Thymus (tissue), 11 donors: ENCODE data around the gene TTC7B. TPM values are rescaled to one million over a fixed set of nuclear protein-coding genes. Genes with fewer than 3 reads are reported as not detected.

Experiments used
- DNase-seq, 9 donors: peaks; one replicate each; pipeline ENCODE4 v3.0.0-alpha.2; 2013; ENCODE audit warnings: low spot score in 9 of 9, low read depth in 6 of 9, missing footprints in 1 of 9
- H3K27ac ChIP-seq, 2 donors: one replicate each; pipeline ENCODE4 v1.5.1; 2013; ENCODE audit warnings: control low read depth in 1 of 2, low read depth in 1 of 2, low read length in 1 of 2, mild to moderate bottlenecking in 1 of 2, moderate library complexity in 1 of 2
- H3K27me3 ChIP-seq, 2 donors: one replicate each; pipeline ENCODE4 v1.5.1; 2013; ENCODE audit warnings: low read length in 1 of 2; ENCODE audit not compliant: control insufficient read depth in 2 of 2, insufficient read depth in 1 of 2
- H3K36me3 ChIP-seq, 2 donors: one replicate each; pipeline ENCODE4 v1.5.1; 2013; ENCODE audit warnings: low read length in 1 of 2, mild to moderate bottlenecking in 1 of 2, moderate library complexity in 1 of 2; ENCODE audit not compliant: control insufficient read depth in 2 of 2, insufficient read depth in 2 of 2
- H3K4me1 ChIP-seq, 2 donors: one replicate each; pipeline ENCODE4 v1.5.1; 2013; ENCODE audit warnings: low read length in 2 of 2; ENCODE audit not compliant: control insufficient read depth in 2 of 2, insufficient read depth in 2 of 2
- H3K4me3 ChIP-seq, 2 donors: one replicate each; pipeline ENCODE4 v1.5.1; 2013; ENCODE audit warnings: low read length in 2 of 2, control low read depth in 1 of 2, mild to moderate bottlenecking in 1 of 2
- H3K9me3 ChIP-seq, 2 donors: one replicate each; pipeline ENCODE4 v1.5.1; 2013; ENCODE audit warnings: low read length in 1 of 2, mild to moderate bottlenecking in 1 of 2; ENCODE audit not compliant: control insufficient read depth in 2 of 2, insufficient read depth in 1 of 2
- WGBS: extraction: QIAGEN DNeasy Blood & Tissue Kit; methylation state at CpG from one replicate; pipeline ENCODE4 v1.1.7; 2013; 5-methylcytosine and 5-hydroxymethylcytosine counted together
- polyA plus RNA-seq: library from polyadenylated mRNA; stranded (reverse); fragments of 200-250 nt; gene quantifications from one replicate; pipeline ENCODE4 v1.2.3, GENCODE V29; 2013
- total RNA-seq: library from RNA; stranded (reverse); fragments of 120-200 nt; gene quantifications from one replicate; pipeline ENCODE4 v1.2.4, GENCODE V29; 2013
- donor health status: healthy.

TTC7B gene
- total and polyA plus RNA-seq, 2 donors = 3.2 to 5.6 TPM

- H3K9me3 ChIP-seq = no peaks in the 10 kb centered on the region
- 97% methylated on average over 9 of the region's 9 CpGs for WGBS
- H3K4me1 ChIP-seq = no peaks in the 10 kb centered on the region
- H3K4me3 ChIP-seq = no peak overlapping the region
- no peaks in the 10 kb centered on the region for H3K36me3 ChIP-seq
- no peak for DNase-seq
- no peak overlapping the region for H3K27ac ChIP-seq
- H3K27me3 ChIP-seq = no peaks in the 10 kb centered on the region
Observed at GRCh38 chr14:90579816-90580215, 236.4 kb downstream of the TTC7B start.

- H3K4me1 ChIP-seq = no peaks in the 10 kb centered on the region
- 98% methylated on average over 8 of the region's 8 CpGs for WGBS
- H3K4me3 ChIP-seq = no peak overlapping the region
- no peaks in the 10 kb centered on the region for H3K36me3 ChIP-seq
- no peaks in the 10 kb centered on the region for H3K9me3 ChIP-seq
- no peaks in the 10 kb centered on the region for H3K27me3 ChIP-seq
- H3K27ac ChIP-seq = no peak overlapping the region
- no peak for DNase-seq
Observed at GRCh38 chr14:90579088-90579487, 237.1 kb downstream of the TTC7B start.

DNA sequence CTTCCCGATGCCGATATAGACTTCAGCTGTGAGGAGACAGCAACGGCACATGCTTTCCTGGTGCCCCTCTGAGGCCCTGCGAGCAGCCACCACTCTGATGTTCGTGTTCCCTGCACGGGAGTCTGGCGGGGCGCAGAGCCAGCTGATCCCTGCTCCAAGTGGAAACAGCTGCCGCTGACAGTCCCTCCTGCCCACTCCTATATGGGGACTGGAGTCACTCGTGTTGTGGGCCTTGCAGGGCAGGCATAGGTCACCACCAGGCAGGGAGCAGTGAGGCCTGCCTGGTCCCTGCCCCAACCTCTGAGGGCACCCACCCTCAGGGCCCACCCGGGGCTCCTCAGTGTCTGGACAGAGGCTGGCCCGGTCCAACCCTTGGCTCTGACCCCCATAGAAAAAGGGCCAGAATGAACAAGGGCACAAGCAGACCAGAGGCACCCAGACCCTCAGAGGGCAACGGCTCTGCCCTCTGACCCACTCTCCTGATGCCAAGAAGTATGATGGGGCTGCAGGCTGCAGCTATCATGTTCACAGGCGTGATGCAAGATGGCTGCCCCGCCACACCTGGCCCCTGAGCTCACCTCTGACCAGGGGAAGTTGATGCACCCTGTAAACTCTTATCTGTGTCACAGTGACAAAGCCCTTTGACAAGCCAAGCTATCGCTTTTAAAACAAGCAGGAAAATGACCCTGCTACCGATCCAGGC, 237.8 kb downstream of the TTC7B start:
- Histone ChIP-seq H3K36me3 (no peaks in the 10 kb centered on the region), H3K27ac (no peak overlapping the region)
- DNase-seq = no peak

DNA sequence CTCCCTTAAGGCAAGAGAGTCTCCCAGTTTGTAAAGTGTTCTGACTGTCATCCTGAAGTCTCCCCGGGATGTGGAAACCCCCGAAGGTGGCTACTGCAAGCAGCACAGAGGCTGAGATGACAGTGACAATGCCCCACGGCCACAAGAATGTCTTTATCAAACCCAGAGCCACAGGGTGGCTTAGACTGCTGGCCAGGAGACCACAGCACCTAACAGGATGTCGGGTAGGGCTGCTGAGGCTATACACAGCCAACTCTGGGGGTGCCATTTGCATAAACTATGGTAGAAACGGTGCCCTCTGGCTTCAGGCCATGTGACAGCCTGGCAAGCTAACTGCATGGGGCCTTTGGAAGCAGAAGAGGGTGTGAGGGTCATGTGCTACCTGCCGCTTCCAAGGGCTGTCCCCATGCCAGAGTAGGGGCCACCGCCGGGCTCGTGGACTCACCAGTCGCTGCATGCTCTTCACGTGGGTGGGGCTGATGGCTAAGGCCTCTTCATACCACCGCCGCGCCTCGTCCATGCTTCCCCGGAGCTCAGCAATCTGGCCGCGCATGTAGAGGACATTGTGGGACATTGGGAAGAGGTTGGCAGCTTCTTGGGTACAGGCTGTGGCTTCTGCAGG, 238.5 kb downstream of the TTC7B start:
- no peak for DNase-seq
- H3K4me3 ChIP-seq = no peak overlapping the region
- no peaks in the 10 kb centered on the region for H3K27me3 ChIP-seq
- 94% methylated on average over 18 of the region's 18 CpGs for WGBS
- H3K4me1 ChIP-seq = no peaks in the 10 kb centered on the region
- no peak overlapping the region for H3K27ac ChIP-seq
- H3K9me3 ChIP-seq = no peaks in the 10 kb centered on the region
- no peaks in the 10 kb centered on the region for H3K36me3 ChIP-seq

More for the DNA sequence above, 237.8 kb downstream of the TTC7B start:
- Histone ChIP-seq H3K4me1 (no peaks in the 10 kb centered on the region), H3K9me3 (no peaks in the 10 kb centered on the region), H3K27me3 (no peaks in the 10 kb centered on the region), H3K4me3 (no peak overlapping the region)
- 94% methylated on average over 17 of the region's 17 CpGs for WGBS

GRCh38 chr14:90576981-90577660, 239.1 kb downstream of the TTC7B start:
- Histone ChIP-seq H3K4me1 (no peaks in the 10 kb centered on the region), H3K36me3 (no peaks in the 10 kb centered on the region), H3K27ac (no peak overlapping the region), H3K27me3 (no peaks in the 10 kb centered on the region), H3K9me3 (no peaks in the 10 kb centered on the region), H3K4me3 (no peak overlapping the region)
- no peak for DNase-seq
- 97% methylated on average over 21 of the region's 21 CpGs for WGBS

DNA sequence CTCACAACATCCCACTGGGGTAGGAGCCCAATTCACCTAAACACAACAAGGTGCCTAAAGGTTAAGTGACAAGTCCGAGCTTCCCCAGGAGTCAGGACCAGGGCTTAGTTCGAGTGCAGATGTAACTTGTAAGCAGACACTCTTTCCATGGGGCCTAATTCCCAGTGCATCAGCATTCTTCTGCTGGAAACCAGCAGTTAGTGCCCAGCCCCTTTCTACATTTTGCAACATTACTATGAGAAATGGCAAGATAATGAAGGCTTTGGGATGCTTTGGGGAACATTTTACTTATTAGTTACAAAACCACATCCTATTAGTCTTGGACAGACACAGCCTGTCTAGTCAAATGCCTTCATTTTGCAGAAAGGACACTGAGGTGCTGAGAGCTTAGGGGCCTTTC, 239.6 kb downstream of the TTC7B start:
- H3K9me3 ChIP-seq = no peaks in the 10 kb centered on the region
- H3K27ac ChIP-seq = no peak overlapping the region
- no peaks in the 10 kb centered on the region for H3K4me1 ChIP-seq
- no peak overlapping the region for H3K4me3 ChIP-seq
- no peak for DNase-seq
- H3K36me3 ChIP-seq = no peaks in the 10 kb centered on the region
- 96% methylated on average over 2 of the region's 2 CpGs for WGBS
- no peaks in the 10 kb centered on the region for H3K27me3 ChIP-seq

DNA sequence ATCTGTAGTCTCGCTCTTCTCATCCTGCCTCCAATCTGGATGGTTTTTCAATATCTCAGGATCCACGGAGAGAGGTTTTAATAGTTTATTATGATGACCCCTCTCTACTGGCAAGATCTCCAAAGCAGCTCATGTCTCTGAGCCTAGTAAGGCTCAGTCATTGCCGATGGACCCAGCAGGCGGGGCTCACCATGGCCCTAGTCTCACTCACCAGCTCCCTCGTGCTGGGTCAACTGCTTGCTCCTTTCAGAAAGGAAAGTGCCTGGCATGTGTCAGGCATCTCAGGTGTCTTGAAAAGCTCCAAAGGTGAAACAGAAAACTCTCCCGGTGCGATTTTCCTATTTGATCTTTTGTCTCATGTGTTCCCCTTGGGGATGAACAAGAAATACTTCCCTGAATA, 240.4 kb downstream of the TTC7B start:
- Histone ChIP-seq H3K36me3 (no peaks in the 10 kb centered on the region), H3K4me1 (no peaks in the 10 kb centered on the region), H3K4me3 (no peak overlapping the region), H3K9me3 (no peaks in the 10 kb centered on the region), H3K27me3 (no peaks in the 10 kb centered on the region), H3K27ac (no peak overlapping the region)
- no peak for DNase-seq
- WGBS = 96% methylated on average over 7 of the region's 7 CpGs

GRCh38 chr14:90575336-90575735, 240.9 kb downstream of the TTC7B start:
- H3K27ac ChIP-seq = no peak overlapping the region
- no peaks in the 10 kb centered on the region for H3K4me1 ChIP-seq
- DNase-seq = no peak
- H3K4me3 ChIP-seq = no peak overlapping the region
- 98% methylated on average over 5 of the region's 5 CpGs for WGBS
- no peaks in the 10 kb centered on the region for H3K36me3 ChIP-seq
- H3K27me3 ChIP-seq = no peaks in the 10 kb centered on the region
- no peaks in the 10 kb centered on the region for H3K9me3 ChIP-seq
